NCI-H2196 (cell line): ENCODE measurements around the gene COL4A1.

Source experiments
- DNase-seq: peaks from one replicate; lab custom pipeline; 2025; ENCODE audit not compliant: unreplicated experiment; lab: John Stamatoyannopoulos, UW

Gene COL4A1

DNA sequence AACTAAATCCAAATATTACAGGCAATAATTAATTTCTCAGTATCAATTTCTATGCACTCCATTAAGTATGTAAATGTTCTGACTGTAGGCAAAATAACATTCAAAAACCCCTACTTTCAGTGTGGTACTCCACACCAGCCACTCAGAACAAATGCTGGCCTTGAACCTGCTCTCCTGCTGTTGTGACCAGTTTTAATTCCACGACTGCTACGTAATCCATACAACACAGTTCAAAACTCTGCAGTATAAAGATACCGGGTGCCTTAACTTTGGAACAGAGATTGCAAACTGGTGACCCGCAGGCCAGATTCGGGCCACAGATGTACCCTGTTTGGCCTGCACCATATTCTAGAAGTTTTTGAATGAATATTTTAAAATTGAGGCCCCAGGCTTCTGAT is 30.4 kb downstream of the COL4A1 start:
- DNase-seq, result no peak

GRCh38 chr13:110275931-110276552 is 30.9 kb downstream of the COL4A1 start:
- DNase-seq, result no peak

GRCh38 chr13:110274687-110275086 is 32.3 kb downstream of the COL4A1 start:
- DNase-seq, result no peak

- DNase-seq, result no peak
These were observed 33.7 kb downstream of the COL4A1 start for GRCh38 chr13:110273254-110273653.

DNA sequence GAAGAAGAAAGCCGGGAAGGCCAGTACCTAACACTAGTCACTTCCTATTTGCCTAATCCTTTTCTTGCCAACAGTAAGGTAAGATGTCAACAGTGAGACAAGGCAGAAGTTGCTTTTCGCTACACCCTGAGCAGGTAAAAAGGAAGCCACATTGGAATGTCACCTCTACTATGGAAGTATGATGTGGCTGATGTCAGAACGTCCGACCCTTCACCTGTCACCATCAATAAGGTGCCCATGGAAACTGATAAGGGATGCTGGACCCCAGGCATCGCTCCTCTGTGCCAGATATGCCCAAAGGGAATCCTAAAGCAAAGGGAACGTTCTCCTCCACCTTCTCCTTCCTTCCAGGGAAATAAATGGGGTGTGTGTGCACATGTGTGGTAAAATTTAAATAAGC is 34.3 kb downstream of the COL4A1 start:
- no peak for DNase-seq

GRCh38 chr13:110272227-110272626 is 34.7 kb downstream of the COL4A1 start:
- DNase-seq, result no peak

DNA sequence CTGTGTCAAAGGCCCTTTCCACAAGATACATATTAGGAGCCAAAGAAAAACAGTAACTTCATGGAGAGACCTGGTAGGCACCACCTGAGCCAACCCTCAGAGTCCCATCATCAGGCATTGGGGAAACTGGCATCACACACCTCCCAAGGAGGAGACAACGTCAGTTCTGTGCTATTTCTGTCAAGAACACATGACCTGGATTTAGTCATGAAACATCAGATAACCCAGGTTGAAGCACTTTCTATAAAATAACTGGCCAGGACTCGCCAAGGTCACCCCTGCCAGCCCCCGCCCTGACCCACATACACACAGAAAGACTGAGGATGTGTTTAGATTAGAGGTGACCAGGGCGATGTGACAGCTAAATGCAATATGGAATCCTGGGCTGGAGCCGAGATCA is 35.6 kb downstream of the COL4A1 start:
- no peak for DNase-seq

DNA sequence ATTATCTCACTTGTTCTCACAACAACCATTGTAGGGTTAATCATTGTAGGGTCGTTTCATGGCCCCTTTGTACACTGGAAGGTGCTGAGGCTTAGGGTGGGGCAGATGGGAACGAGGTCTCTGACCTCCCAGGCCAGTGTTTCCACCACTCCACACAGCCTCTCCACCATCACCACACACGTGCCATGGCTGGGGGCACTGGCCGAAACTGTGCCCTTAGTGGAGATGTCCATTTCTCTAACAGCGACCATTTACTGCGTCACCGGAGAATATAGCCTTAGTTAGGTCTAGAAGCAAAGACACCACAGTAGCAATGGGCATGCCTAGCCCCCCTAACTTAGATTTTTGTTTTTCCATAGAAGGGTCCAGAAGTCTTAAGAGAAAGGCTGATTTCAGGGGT is 36.5 kb downstream of the COL4A1 start:
- DNase-seq, result no peak

GRCh38 chr13:110269509-110270185 is 37.3 kb downstream of the COL4A1 start:
- DNase-seq, result no peak

- no peak for DNase-seq
These were observed 38.3 kb downstream of the COL4A1 start for GRCh38 chr13:110268576-110269185.

DNA sequence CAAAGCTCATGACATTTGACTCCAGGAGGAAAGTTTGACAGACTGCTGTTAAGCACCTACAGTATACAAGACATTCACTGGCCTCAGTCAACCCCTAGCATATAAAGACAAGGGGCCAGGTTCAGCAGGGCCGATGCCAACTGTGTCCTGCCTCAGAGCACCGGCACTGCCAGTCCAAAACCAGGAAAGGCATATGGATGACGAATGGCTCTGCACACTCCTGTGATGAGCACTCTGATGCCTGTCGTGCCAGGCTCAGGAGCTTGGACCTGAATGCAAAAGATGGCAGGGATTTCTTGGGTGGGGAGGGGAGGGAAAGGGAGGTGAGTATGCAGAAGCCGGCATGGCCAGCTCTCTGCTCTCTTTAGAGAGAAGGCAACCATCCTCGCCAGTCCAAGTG is 38.9 kb downstream of the COL4A1 start:
- DNase-seq, result no peak

DNA sequence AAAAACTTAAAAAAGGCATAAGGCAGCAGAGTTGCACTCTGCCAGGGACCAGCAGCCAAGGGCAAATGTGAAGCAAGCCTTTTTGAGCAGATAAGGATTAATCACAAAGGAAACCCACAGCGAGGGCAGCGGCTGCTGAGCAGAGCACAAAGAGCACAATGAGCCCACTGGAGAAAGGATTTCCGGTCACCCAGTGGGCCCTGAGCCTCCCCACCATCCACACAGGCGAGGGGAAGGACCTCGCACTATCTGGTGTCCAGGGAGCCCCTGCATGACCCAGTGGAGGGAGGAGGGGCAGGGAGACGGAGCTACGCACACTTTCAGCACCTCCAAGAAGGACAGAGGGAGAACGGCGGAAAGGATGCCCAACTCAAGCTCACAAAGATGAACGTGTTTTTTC is 40.0 kb downstream of the COL4A1 start:
- DNase-seq, result no peak

GRCh38 chr13:110266431-110266809 is 40.5 kb downstream of the COL4A1 start:
- no peak for DNase-seq

DNA sequence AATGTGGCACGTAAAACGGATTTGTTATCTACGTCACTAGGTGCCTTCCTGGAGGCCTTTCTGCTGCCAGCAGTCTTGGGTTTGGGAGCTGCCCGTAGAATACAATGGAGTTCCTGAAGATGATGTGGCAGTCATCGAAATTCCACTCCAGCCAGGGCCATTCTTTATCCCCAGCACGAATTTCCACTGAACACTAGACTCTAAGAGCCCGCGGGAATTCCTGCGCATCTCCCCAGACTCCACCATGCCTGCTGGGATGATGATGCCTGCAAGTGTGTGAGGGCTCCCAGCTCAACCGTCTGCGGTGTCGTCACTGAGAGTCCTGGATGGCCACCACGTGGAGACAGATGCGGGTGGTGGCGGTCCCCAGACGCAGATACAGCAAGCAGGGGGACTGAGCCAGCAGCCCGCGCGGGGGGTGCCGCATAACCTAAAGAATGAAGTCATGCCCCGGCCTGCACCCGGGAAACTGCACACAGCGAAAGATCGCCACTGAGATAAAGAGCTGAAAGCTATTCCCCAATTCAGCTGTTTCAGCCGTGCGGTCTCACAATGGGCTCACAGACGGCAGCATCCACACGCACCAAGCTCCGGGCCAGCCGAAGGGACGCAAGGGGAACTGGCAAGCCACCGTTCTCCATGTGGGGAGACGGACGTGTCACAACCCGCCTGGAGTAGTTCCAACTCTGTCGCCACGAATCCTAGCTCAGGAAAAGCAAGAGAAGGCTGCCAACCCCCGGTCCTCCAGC is 41.1 kb downstream of the COL4A1 start:
- no peak for DNase-seq

DNA sequence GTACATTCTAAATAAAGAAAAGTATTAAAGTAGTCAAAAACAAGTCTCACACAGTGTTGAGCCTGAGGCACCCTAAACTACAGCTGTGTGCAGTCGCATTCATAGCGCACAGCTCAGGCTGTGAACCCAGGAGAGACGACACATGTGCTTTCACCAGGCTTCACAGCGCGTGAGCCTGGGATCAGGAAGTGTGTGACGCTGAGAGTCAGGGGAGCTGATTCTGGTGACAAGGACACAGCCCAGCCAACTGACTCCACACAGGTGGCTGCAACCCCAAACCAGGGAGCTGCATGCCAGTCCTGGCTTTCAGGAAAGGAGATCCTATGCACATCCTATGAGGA is 41.6 kb downstream of the COL4A1 start:
- no peak for DNase-seq

GRCh38 chr13:110264685-110265275 is 42.2 kb downstream of the COL4A1 start:
- DNase-seq, result no peak

- no peak for DNase-seq
These were observed 43.1 kb downstream of the COL4A1 start for GRCh38 chr13:110263888-110264287.

DNA sequence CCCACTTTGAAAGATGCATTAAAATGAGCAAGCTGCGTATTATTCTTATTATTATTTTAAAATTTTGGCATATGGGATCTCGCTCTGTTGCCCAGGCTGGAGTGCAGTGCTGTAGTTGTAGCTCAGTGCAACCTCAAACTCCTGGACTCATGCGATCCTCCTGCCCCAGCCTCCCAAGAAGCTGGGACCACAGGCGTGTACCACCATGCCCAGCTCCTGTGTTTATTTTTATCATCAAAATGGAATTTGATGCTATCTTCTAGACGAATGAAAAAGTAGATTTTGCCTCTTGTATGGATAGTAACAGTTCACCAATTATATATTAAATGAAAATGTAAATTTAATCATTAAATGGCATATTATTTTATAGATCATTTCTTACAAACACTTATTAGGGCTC is 43.6 kb downstream of the COL4A1 start:
- no peak for DNase-seq

DNA sequence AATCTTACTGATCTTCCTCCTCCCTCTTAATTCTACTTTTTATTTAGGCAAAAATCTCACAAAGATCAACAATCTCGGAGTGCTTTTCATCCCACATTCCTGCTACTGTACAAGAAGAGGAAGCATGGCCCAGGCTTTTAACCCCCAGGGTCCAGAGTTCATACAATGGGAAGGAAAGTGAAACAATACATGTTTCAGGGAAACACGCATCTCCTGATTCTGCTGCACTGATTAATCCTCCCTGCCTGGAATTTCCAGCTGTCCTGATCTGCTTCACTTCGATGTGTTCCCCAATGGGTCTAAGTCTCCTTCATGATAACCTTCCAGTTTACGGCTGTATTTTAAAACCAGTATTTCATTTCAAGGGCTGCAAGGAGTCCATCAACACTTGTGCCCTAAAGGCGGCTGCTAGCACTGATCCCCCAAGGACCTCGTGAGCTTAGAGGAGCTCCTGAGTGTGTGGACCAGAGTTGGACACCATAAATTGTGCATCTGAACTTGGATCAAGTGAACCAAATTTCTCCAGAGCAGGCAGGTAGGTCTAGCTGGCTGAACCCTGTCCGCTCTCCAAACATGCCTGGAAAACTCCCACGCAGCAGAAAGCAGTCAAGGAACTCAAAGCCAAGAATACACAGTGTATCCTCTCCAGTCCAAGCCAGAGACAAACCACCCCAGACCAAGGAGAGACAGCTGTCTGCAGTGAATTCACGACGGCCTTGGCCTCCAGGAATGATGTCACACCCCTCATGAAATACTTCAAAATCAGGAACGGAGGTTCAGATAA is 44.3 kb downstream of the COL4A1 start:
- no peak for DNase-seq

DNA sequence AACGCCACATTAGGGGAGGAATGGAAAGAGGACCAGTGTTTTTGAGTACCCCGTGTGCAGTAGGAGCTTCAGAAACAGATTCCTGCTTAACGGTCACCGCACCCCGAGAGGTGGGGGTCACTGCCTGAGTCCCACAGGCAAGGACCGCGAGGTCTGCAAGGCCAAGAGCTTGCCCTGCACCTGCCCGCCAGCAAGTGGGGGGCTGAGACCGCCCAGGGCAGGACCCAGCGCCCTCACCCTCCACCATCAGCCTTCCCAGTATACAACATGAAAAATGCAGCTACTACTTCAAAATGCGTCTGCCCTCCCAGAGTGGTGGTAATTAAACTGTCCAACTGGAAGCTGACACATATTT is 44.9 kb downstream of the COL4A1 start:
- DNase-seq, result no peak
